ENCODE measurements around the gene SV2C.

- TF ChIP-seq CTCF (IDR thresholded peaks at IDR 0.05; ENCODE audit: borderline replicate concordance, extremely low read depth, low read length, poor library complexity, severe bottlenecking) (no peak), EZH2 (IDR thresholded peaks at IDR 0.05; ENCODE audit: borderline replicate concordance, low read depth, low read length, severe bottlenecking) (no peak)
These were observed 207.2 kb downstream of the SV2C start for GRCh38 chr5:76290321-76290757.
